Activated CD4-positive, CD25-positive, alpha-beta regulatory T cell treated with anti-CD3 and anti-CD28 coated beads, Interleukin-2, amount 50 U/mL, for 24 hours (primary cell): ENCODE measurements around the gene GPR180.
"Not testable (repeated sequence)": the region's sequence is repeated elsewhere in the genome, so short reads cannot be mapped to it uniquely, and the experiment has no call there.

Experiments
- ATAC-seq, 2 donors: fragments of 150-1000 bp; cut with Tn5 transposase; one replicate each; pipeline ENCODE4 v1.10.0; 2021; ENCODE audit warnings: mild to moderate bottlenecking in 1 of 2, moderate library complexity in 1 of 2

Gene GPR180

GRCh38 chr13:94598281-94598680 lies 3.4 kb upstream of the GPR180 start:
- ATAC-seq: no peak

- ATAC-seq: no peak
Measured at GRCh38 chr13:94599877-94600276, 1.8 kb upstream of the GPR180 start.

DNA sequence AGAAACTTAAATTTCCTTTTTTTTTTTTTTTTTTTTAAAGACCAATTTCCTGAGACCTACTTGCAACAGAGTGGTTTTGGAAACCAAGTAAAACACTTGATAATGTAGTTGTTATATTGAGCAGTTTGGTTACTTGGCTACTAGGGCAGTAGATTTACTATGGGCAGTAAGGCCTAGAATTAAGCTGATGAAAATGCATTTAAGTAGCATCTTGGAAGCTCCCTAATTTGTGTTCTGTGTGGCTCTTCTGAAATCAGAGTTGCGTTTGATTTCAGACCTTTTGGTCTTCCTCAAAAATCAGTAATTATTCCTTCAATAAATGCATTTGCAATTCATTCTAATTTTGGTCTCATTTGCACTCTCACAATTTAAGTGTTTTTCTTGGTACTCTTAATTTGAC lies 810 bp downstream of the GPR180 start:
- ATAC-seq: no peak

- no peak for ATAC-seq
Measured at GRCh38 chr13:94607056-94607455, 5.4 kb downstream of the GPR180 start.

- ATAC-seq: no peak
Measured at GRCh38 chr13:94607939-94608338, 6.3 kb downstream of the GPR180 start.

- no peak for ATAC-seq
Measured at GRCh38 chr13:94608586-94608985, 6.9 kb downstream of the GPR180 start.

GRCh38 chr13:94609196-94609595 lies 7.5 kb downstream of the GPR180 start:
- no peak for ATAC-seq

- no peak for ATAC-seq
Measured at GRCh38 chr13:94610475-94610874, 8.8 kb downstream of the GPR180 start.

- ATAC-seq: no peak
Measured at GRCh38 chr13:94612050-94612449, 10.4 kb downstream of the GPR180 start.

GRCh38 chr13:94613051-94613450 lies 11.4 kb downstream of the GPR180 start:
- ATAC-seq: no peak

- peak; percentile 38 to 51 for ATAC-seq
Measured at GRCh38 chr13:94617389-94618000, 15.8 kb downstream of the GPR180 start.

GRCh38 chr13:94620286-94620896 lies 18.7 kb downstream of the GPR180 start:
- no peak for ATAC-seq

DNA sequence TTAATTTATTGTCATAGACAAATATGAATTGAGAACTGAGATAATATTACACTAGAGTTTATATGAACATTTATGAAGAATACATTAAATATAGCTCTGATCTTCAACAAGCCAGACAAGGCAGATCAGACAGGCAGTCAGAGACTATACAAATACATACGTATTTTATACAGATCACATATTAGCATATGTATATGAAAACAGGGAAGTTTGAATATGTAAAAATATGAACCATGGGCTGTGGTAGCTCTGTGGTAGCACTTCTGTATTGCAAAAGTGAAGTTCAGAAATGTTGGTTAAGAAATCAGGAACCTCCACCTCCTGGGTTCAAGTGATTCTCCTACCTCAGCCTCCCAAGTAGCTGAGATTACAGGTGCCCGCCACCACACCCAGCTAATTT lies 20.7 kb downstream of the GPR180 start:
- no peak for ATAC-seq

DNA sequence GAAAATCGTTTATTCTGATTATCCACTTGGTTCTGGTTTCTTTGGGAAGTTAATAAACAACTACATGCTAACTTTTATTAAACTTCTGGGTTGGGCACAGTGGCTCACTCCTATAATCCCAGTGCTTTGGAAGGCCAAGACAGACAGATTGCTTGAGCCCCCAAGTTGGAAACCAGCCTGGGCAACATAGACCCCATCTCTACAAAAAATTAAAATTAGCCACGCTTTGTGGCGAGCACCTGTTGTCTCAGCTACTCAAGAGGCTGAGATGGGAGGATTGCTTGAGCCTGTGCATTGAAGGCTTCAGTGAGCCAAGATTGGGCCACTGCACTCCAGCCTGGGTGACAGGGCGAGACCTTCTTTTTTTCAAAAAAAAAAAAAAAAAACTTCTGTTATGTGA lies 21.7 kb downstream of the GPR180 start:
- no peak for ATAC-seq

GRCh38 chr13:94630858-94631257 lies 29.2 kb downstream of the GPR180 start:
- no peak for ATAC-seq

GRCh38 chr13:94632226-94632980 lies 30.7 kb downstream of the GPR180 start:
- ATAC-seq: peak; percentile 33 to 41

- peak; percentile 46 to 49 for ATAC-seq
Measured at GRCh38 chr13:94636096-94636495, 34.4 kb downstream of the GPR180 start.

GRCh38 chr13:94636942-94637578 lies 35.4 kb downstream of the GPR180 start:
- peak; percentile 33 to 41 for ATAC-seq

DNA sequence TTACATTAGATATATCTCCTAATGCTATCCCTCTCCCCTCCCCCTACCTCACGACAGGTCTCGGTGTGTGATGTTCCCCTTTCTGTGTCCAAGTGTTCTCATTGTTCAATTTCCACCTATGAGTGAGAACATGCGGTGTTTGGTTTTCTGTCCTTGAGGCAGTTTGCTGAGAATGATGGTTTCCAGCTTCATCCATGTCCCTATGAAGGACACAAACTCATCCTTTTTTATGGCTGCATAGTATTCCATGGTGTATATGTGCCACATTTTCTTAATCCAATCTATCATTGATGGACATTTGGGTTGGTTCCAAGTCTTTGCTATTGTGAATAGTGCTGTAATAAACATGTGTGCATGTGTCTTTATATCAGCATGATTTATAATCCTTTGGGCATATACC lies 36.0 kb downstream of the GPR180 start:
- ATAC-seq: not testable (repeated sequence)

DNA sequence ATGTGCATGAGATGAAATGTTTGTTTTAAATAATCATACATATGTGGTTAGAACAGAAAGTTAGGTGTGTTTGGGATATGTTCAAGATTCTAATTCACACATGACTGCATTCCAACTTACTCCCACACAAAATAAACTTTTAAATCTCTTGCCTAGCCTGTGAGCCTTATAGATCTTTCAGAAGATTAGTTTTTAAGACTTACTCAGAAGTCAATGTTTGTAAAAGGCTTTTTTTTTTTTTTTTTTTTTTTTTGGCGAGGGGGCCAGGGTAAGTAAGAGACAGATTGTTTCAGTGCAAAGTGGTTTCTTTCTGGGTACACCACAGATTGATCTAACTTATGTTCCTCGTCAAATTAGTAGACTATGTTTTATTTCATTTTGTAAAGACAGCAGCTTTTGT lies 39.1 kb downstream of the GPR180 start:
- no peak for ATAC-seq

GRCh38 chr13:94641409-94641941 lies 39.8 kb downstream of the GPR180 start:
- ATAC-seq: no peak

DNA sequence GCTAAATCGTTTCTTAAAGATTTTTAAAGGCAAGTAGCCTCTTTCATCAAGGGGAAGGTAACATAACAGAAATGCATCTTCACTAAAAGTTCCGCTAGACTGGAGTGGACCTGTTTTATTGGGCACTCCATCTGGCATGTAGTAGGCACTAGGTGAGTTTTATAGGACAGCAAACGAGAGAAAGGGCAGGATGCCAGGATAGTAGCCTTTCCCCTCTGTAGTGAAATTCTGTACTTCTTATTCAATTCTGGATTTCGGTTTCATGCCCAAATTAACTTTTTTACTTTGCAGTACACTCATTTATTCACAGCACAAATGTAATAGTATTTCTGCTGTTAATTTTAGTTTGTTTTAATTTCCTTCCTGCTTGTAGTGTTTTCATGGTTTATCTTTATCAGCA lies 45.2 kb downstream of the GPR180 start:
- no peak for ATAC-seq

DNA sequence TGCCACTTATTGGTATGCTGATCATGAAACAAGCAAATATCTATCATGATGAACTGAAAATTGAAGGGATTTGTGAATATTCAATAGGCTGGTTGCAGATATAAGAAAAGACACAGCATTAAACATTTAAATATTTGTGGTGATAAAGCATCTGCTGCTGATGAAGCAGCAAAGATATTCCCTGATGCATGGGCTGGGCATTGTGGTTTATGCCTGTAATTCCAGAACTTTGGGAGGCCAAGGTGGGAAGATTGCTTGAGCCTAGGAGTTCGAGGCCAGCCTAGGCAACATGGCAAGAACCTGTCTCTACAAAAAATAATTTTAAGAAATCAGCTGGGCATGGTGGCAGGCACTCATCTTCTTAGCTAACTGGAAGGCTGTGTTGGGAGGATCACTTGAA lies 54.5 kb downstream of the GPR180 start:
- no peak for ATAC-seq
